HG02970 (cell line): ENCODE results near the gene TNRC6A.

Experiments used
- ATAC-seq: cut with Tn5 transposase; IDR thresholded peaks from one replicate; pipeline ENCODE4 v1.9.1; 2021; ENCODE audit warnings: mild to moderate bottlenecking, moderate library complexity, moderate number of reproducible peaks; ENCODE audit not compliant: unreplicated experiment, low FRiP score

The TNRC6A gene

GRCh38 chr16:24754543-24754942 lies 25.1 kb downstream of the TNRC6A start:
- no peak for ATAC-seq

GRCh38 chr16:24755201-24755874 lies 25.9 kb downstream of the TNRC6A start:
- no peak for ATAC-seq

- ATAC-seq: no peak
These were observed 28.9 kb downstream of the TNRC6A start for GRCh38 chr16:24758373-24758772.

- no peak for ATAC-seq
These were observed 29.6 kb downstream of the TNRC6A start for GRCh38 chr16:24759006-24759405.

GRCh38 chr16:24761526-24761925 lies 32.1 kb downstream of the TNRC6A start:
- no peak for ATAC-seq

GRCh38 chr16:24764916-24765315 lies 35.5 kb downstream of the TNRC6A start:
- no peak for ATAC-seq

- no peak for ATAC-seq
These were observed 36.6 kb downstream of the TNRC6A start for GRCh38 chr16:24766057-24766456.

- no peak for ATAC-seq
These were observed 40.4 kb downstream of the TNRC6A start for GRCh38 chr16:24769806-24770205.

- ATAC-seq: no peak
These were observed 41.8 kb downstream of the TNRC6A start for GRCh38 chr16:24771132-24771778.

GRCh38 chr16:24771779-24772157 lies 42.3 kb downstream of the TNRC6A start:
- ATAC-seq: no peak

- no peak for ATAC-seq
These were observed 44.4 kb downstream of the TNRC6A start for GRCh38 chr16:24773771-24774427.

- no peak for ATAC-seq
These were observed 45.1 kb downstream of the TNRC6A start for GRCh38 chr16:24774510-24774909.

GRCh38 chr16:24775455-24775854 lies 46.0 kb downstream of the TNRC6A start:
- no peak for ATAC-seq

GRCh38 chr16:24776501-24777220 lies 47.2 kb downstream of the TNRC6A start:
- no peak for ATAC-seq

- no peak for ATAC-seq
These were observed 49.2 kb downstream of the TNRC6A start for GRCh38 chr16:24778671-24779070.

GRCh38 chr16:24781256-24781655 lies 51.8 kb downstream of the TNRC6A start:
- ATAC-seq: no peak

- ATAC-seq: no peak
These were observed 54.7 kb downstream of the TNRC6A start for GRCh38 chr16:24784121-24784520.

- ATAC-seq: no peak
These were observed 60.4 kb downstream of the TNRC6A start for GRCh38 chr16:24789881-24790280.

GRCh38 chr16:24800586-24800985 lies 71.1 kb downstream of the TNRC6A start:
- ATAC-seq: no peak

GRCh38 chr16:24801761-24802302 lies 72.4 kb downstream of the TNRC6A start:
- no peak for ATAC-seq

- ATAC-seq: no peak
These were observed 76.0 kb downstream of the TNRC6A start for GRCh38 chr16:24805484-24805883.
